ENCODE results near the gene ITGB6. TPM values are rescaled to one million over a fixed set of nuclear protein-coding genes. Genes with fewer than 3 reads are reported as not detected.

The ITGB6 gene
- polyA plus RNA-seq, 2 of the 4 experiments (the other 2 are of a cell fraction): 4.2 to 5.0 TPM

DNA sequence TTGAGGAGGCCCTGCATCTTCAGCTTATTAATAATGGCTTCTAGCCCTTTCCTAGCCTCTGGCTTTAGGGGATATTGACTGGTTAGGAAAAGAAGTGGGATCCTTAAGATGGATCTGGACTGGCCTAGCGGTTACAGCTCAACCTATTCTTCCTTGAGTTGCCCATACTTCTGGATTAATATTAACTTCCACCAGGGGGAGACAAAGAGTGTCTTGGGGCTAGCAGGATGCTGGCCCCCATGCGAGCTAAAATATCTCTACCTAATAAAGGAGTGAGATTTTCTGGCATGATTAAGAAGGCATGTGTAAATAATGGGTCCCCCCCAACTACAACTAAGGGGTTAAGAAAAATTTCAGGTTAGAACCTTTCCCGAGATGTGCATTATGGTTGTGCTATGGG lies 114.4 kb downstream of the ITGB6 start:
- H3K4me3 ChIP-seq: no peak overlapping the region
- H3K27ac ChIP-seq: no peak overlapping the region
- POLR2A ChIA-PET: no interaction called here
- peak in 1 of 2 experiments; percentile 43; a peak in 2 of 5 replicates for TF ChIP-seq RAD21 (conservative IDR thresholded peaks at IDR 0.05 in 1 of 2, IDR thresholded peaks at IDR 0.05 in 1 of 2)
- TF ChIP-seq, protein P1, sequence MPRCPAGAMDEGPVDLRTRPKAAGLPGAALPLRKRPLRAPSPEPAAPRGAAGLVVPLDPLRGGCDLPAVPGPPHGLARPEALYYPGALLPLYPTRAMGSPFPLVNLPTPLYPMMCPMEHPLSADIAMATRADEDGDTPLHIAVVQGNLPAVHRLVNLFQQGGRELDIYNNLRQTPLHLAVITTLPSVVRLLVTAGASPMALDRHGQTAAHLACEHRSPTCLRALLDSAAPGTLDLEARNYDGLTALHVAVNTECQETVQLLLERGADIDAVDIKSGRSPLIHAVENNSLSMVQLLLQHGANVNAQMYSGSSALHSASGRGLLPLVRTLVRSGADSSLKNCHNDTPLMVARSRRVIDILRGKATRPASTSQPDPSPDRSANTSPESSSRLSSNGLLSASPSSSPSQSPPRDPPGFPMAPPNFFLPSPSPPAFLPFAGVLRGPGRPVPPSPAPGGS (IDR thresholded peaks at IDR 0.05): no peak
- TF ChIP-seq POLR2AphosphoS2 (conservative IDR thresholded peaks at IDR 0.05; ENCODE audit: low read length): no peak
- no peak for TF ChIP-seq NPAS2 (CRISPR knock-in tag; IDR thresholded peaks at IDR 0.05; ENCODE audit: borderline replicate concordance)
- TF ChIP-seq HOXB5 (CRISPR knock-in tag; IDR thresholded peaks at IDR 0.05): no peak
- TF ChIP-seq, protein P2, sequence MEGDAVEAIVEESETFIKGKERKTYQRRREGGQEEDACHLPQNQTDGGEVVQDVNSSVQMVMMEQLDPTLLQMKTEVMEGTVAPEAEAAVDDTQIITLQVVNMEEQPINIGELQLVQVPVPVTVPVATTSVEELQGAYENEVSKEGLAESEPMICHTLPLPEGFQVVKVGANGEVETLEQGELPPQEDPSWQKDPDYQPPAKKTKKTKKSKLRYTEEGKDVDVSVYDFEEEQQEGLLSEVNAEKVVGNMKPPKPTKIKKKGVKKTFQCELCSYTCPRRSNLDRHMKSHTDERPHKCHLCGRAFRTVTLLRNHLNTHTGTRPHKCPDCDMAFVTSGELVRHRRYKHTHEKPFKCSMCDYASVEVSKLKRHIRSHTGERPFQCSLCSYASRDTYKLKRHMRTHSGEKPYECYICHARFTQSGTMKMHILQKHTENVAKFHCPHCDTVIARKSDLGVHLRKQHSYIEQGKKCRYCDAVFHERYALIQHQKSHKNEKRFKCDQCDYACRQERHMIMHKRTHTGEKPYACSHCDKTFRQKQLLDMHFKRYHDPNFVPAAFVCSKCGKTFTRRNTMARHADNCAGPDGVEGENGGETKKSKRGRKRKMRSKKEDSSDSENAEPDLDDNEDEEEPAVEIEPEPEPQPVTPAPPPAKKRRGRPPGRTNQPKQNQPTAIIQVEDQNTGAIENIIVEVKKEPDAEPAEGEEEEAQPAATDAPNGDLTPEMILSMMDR (IDR thresholded peaks at IDR 0.05): peak; percentile 41
- DNase-seq (ENCODE audit: low read depth in 1 of 2, low spot score in 1 of 2) (peak in 1 of 2 experiments; percentile 21), FAIRE-seq (no peak), ATAC-seq (peak in 1 of 2 experiments; percentile 67; a peak in 3 of 6 replicates)
- H3K9me3 ChIP-seq: no peaks in the 10 kb centered on the region
- H3K4me2 ChIP-seq: no peak overlapping the region
- CTCF ChIA-PET: interaction anchor here (0.8 to 3.6 kb wide), 10 partner anchors 9 to 980 kb away, joined by 3 to 28 read pairs (median 4); partner anchors contain the start of gene PLA2R1
- 72% methylated on average over 3 of the region's 3 CpGs for WGBS (ENCODE audit: missing lambda C conversion rate)
- H3K4me1 ChIP-seq: no peaks in the 10 kb centered on the region

DNA sequence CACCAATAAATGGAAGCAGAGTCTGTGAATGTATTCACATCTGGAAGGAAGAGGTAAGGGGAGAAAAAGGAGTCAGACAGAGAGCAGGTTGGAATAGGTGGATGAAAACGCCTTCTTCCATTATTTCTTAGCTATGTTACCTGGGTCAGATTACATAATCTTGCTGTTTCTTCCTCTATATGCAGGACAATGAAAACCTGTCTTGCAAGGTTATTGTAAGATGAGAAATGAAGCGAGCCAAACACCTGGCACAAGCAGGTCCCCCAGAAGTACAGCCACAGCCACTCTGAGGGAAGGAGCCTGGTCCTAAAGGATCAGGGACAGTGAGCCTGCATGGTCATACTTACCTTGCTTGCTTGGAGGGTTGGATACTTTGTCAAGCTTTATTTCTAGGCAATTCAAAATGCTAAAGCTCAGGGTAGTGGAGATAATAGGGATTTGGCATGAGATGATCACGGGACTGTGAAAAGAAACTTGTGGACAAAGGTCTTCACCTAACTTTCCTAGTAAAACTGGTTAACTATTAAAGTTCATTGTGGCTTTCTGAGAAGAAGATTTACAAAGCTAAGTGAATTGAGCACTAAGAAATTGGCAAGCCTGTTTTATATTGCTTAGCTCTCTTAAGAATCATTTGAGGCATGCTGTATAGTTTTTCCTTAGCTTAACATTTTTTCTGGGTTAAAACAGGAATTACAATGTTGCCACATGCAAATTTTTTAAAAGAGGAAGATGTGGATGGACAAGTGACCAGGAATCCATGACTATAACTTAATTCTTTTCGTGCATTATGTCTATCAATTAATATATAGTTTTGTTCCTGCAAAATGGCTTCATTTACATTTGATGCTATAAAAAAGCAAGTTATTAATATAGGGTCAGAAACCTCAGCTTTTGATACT lies 121.9 kb downstream of the ITGB6 start:
- 53% methylated on average over 4 of the region's 4 CpGs for WGBS (ENCODE audit: missing lambda C conversion rate)
- TF ChIP-seq ESRRA (IDR thresholded peaks at IDR 0.05; ENCODE audit: borderline replicate concordance, low read length): no peak
- TF ChIP-seq RCOR1 (IDR thresholded peaks at IDR 0.05; ENCODE audit: low read depth, low read length): no peak
- no peak for TF ChIP-seq HOXB13 (CRISPR knock-in tag; IDR thresholded peaks at IDR 0.05; ENCODE audit: low read depth)
- no peak for TF ChIP-seq HOXA7 (CRISPR knock-in tag; IDR thresholded peaks at IDR 0.05)
- TF ChIP-seq JUNB (IDR thresholded peaks at IDR 0.05): no peak
- TF ChIP-seq SMC3 (IDR thresholded peaks at IDR 0.05): no peak
- TF ChIP-seq KDM5A (IDR thresholded peaks at IDR 0.05): no peak
- no peak for TF ChIP-seq MYC (IDR thresholded peaks at IDR 0.05; ENCODE audit: borderline replicate concordance, low read length)
- no peak for TF ChIP-seq POLR2AphosphoS2 (conservative IDR thresholded peaks at IDR 0.05; ENCODE audit: low read length)
- no peak for TF ChIP-seq USF2 (IDR thresholded peaks at IDR 0.05)
- no peak for TF ChIP-seq HOXB5 (CRISPR knock-in tag; IDR thresholded peaks at IDR 0.05)
- TF ChIP-seq TP53 (CRISPR knock-in tag; IDR thresholded peaks at IDR 0.05): no peak
- TF ChIP-seq ZC3H11A (IDR thresholded peaks at IDR 0.05): no peak
- no peak for TF ChIP-seq CBX2 (IDR thresholded peaks at IDR 0.05; ENCODE audit: borderline replicate concordance, low read depth)
- no peak for TF ChIP-seq CEBPB (IDR thresholded peaks at IDR 0.05)
- no peak for TF ChIP-seq KDM1A (IDR thresholded peaks at IDR 0.05; ENCODE audit: low read depth)
- TF ChIP-seq BHLHE40 (IDR thresholded peaks at IDR 0.05; ENCODE audit: low read depth, low read length): no peak
- TF ChIP-seq POLR2A (IDR thresholded peaks at IDR 0.05; ENCODE audit: low read length): no peak
- no peak for TF ChIP-seq NFE2L2 (conservative IDR thresholded peaks at IDR 0.05; ENCODE audit: low read length)
- peaks cover 14% of the 10 kb centered on the region; the same call in 2 of the 3 replicates for H3K4me1 ChIP-seq
- no peaks in the 10 kb centered on the region for H3K9me3 ChIP-seq
- POLR2A ChIA-PET: no interaction called here
- no peak for FAIRE-seq
- no peak overlapping the region for H3K4me2 ChIP-seq
- H3K27ac ChIP-seq: no peak overlapping the region
- H3K4me3 ChIP-seq: no peak overlapping the region
- no peak for DNase-seq (ENCODE audit: low read depth in 1 of 2, low spot score in 1 of 2)
- CTCF ChIA-PET: interaction anchor here (0.7 to 4.0 kb wide), 9 partner anchors 8 to 985 kb away, joined by 3 to 28 read pairs (median 4); no protein-coding TSS in a partner anchor
- ATAC-seq: no peak

Data from A549 (cell line).